ENCODE data around the gene P2RY12. TPM values are rescaled to one million over a fixed set of nuclear protein-coding genes. Genes with fewer than 3 reads are reported as not detected.

Gene P2RY12
- total RNA-seq, 1 donor from 2014 or later, result 0.74 TPM

Other genes starting within 250 kb of the P2RY12 start
- gene GPR171, start 181.5 kb downstream of the P2RY12 start, total RNA-seq, result not detected
- gene P2RY14, start 106.2 kb downstream of the P2RY12 start, total RNA-seq, result 2.9 TPM
- gene GPR87, start 67.9 kb downstream of the P2RY12 start, total RNA-seq, result not detected
- gene P2RY13, start 55.2 kb downstream of the P2RY12 start, total RNA-seq, result 0.96 TPM
- gene IGSF10, start 76.3 kb upstream of the P2RY12 start, total RNA-seq, result 3.1 TPM